Fibroblast of skin of scalp (primary cell): ENCODE measurements around the gene PITPNM1.
"Not testable (repeated sequence)": the region's sequence is repeated elsewhere in the genome, so short reads cannot be mapped to it uniquely, and the experiment has no call there.

ENCODE experiments used
- DNase-seq: peaks from one replicate; pipeline ENCODE4 v3.0.0-alpha.2; 2013

PITPNM1 gene

GRCh38 chr11:67522844-67523555 lies 17.8 kb upstream of the PITPNM1 start, which contains the start of gene CABP2:
Gene CABP2 (minus strand): TSS chr11:67523446. CDS start chr11:67523326, 120 bp downstream.
- DNase-seq, result no peak

GRCh38 chr11:67522338-67522737 lies 17.2 kb upstream of the PITPNM1 start:
- no peak for DNase-seq

GRCh38 chr11:67521924-67522323 lies 16.8 kb upstream of the PITPNM1 start:
- no peak for DNase-seq

GRCh38 chr11:67520856-67521824 lies 16.0 kb upstream of the PITPNM1 start:
- no peak for DNase-seq

GRCh38 chr11:67519726-67520125 lies 14.6 kb upstream of the PITPNM1 start:
- DNase-seq, result no peak

GRCh38 chr11:67517784-67518552 lies 12.8 kb upstream of the PITPNM1 start:
- no peak for DNase-seq

GRCh38 chr11:67516806-67517205 lies 11.6 kb upstream of the PITPNM1 start:
- no peak for DNase-seq

- DNase-seq, result no peak
Measured at GRCh38 chr11:67514116-67514515, 9.0 kb upstream of the PITPNM1 start.

GRCh38 chr11:67511558-67511957 lies 6.4 kb upstream of the PITPNM1 start:
- DNase-seq, result not testable (repeated sequence)

GRCh38 chr11:67510023-67510345 lies 4.8 kb upstream of the PITPNM1 start:
- DNase-seq, result no peak

GRCh38 chr11:67508486-67509121 lies 3.4 kb upstream of the PITPNM1 start:
- DNase-seq, result peak; percentile 97

GRCh38 chr11:67507864-67508485 lies 2.8 kb upstream of the PITPNM1 start, which contains the start of gene CDK2AP2:
Gene CDK2AP2 (minus strand): TSS chr11:67508162. CDS start chr11:67508082, 80 bp downstream.
- DNase-seq, result peak; percentile 100

- DNase-seq, result peak; percentile 71
Measured at GRCh38 chr11:67507242-67507863, 2.2 kb upstream of the PITPNM1 start.

GRCh38 chr11:67506426-67507051 lies 1.4 kb upstream of the PITPNM1 start:
- DNase-seq, result no peak

- peak; percentile 88 for DNase-seq
Measured at GRCh38 chr11:67505605-67506396, 638 bp upstream of the PITPNM1 start.

GRCh38 chr11:67504005-67504949 lies 886 bp downstream of the PITPNM1 start:
- DNase-seq, result peak; percentile 40

- no peak for DNase-seq
Measured at GRCh38 chr11:67503119-67504004, 1.8 kb downstream of the PITPNM1 start.
